Activated CD4-positive, alpha-beta T cell treated with anti-CD3 and anti-CD28 coated beads for 48 hours (primary cell): ENCODE results near the gene TMEM248.
"Not testable (repeated sequence)": the region's sequence is repeated elsewhere in the genome, so short reads cannot be mapped to it uniquely, and the experiment has no call there.

ENCODE experiments used
- DNase-seq: peaks from one replicate; pipeline ENCODE4 v3.0.0-alpha.2; 2020

The TMEM248 gene

GRCh38 chr7:66920769-66921395 lies at the start of gene TMEM248:
TMEM248 (plus strand) TSS chr7:66921225; CDS start chr7:66941866, 20,641 bp downstream.
- peak; percentile 94 for DNase-seq

GRCh38 chr7:66873476-66873875 lies 47.5 kb upstream of the TMEM248 start:
- no peak for DNase-seq

- DNase-seq = no peak
These were observed 43.3 kb upstream of the TMEM248 start for GRCh38 chr7:66877577-66878300.

- DNase-seq = not testable (repeated sequence)
These were observed 42.7 kb upstream of the TMEM248 start for GRCh38 chr7:66878301-66878685.

- DNase-seq = no peak
These were observed 41.0 kb upstream of the TMEM248 start for GRCh38 chr7:66880053-66880452.

- not testable (repeated sequence) for DNase-seq
These were observed 40.4 kb upstream of the TMEM248 start for GRCh38 chr7:66880577-66880976.

GRCh38 chr7:66883716-66884115 lies 37.3 kb upstream of the TMEM248 start:
- peak; percentile 38 for DNase-seq

- DNase-seq = not testable (repeated sequence)
These were observed 36.5 kb upstream of the TMEM248 start for GRCh38 chr7:66884556-66884955.

- peak; percentile 13 for DNase-seq
These were observed 34.9 kb upstream of the TMEM248 start for GRCh38 chr7:66886152-66886551.

GRCh38 chr7:66888223-66888622 lies 32.8 kb upstream of the TMEM248 start:
- DNase-seq = not testable (repeated sequence)

GRCh38 chr7:66894463-66895080 lies 26.5 kb upstream of the TMEM248 start:
- DNase-seq = no peak

- no peak for DNase-seq
These were observed 24.6 kb upstream of the TMEM248 start for GRCh38 chr7:66896441-66896840.

- no peak for DNase-seq
These were observed 21.3 kb upstream of the TMEM248 start for GRCh38 chr7:66899552-66900280.

GRCh38 chr7:66901941-66902843 lies 18.8 kb upstream of the TMEM248 start:
- no peak for DNase-seq

- DNase-seq = no peak
These were observed 18.2 kb upstream of the TMEM248 start for GRCh38 chr7:66902844-66903180.

GRCh38 chr7:66903360-66904062 lies 17.5 kb upstream of the TMEM248 start:
- no peak for DNase-seq

- no peak for DNase-seq
These were observed 16.9 kb upstream of the TMEM248 start for GRCh38 chr7:66904063-66904593.

- no peak for DNase-seq
These were observed 15.7 kb upstream of the TMEM248 start for GRCh38 chr7:66905278-66905677.

GRCh38 chr7:66905689-66906088 lies 15.3 kb upstream of the TMEM248 start:
- no peak for DNase-seq

- DNase-seq = no peak
These were observed 13.3 kb upstream of the TMEM248 start for GRCh38 chr7:66907731-66908130.

- DNase-seq = not testable (repeated sequence)
These were observed 12.4 kb upstream of the TMEM248 start for GRCh38 chr7:66908598-66908997.
